IPS-18a (cell line): Measurements from ENCODE around the gene GPR146.

Experiments used
- H3K27ac ChIP-seq: one replicate; pipeline ENCODE4 v1.5.1; 2013; ENCODE audit warnings: low read length
- H3K27me3 ChIP-seq: one replicate; pipeline ENCODE4 v1.6.1; 2013; ENCODE audit warnings: mild to moderate bottlenecking, low read length; ENCODE audit not compliant: control insufficient read depth, insufficient read depth
- H3K36me3 ChIP-seq: one replicate; pipeline ENCODE4 v1.6.1; 2013; ENCODE audit warnings: low read depth, low read length; ENCODE audit not compliant: control insufficient read depth
- H3K4me1 ChIP-seq: one replicate; pipeline ENCODE4 v1.6.1; 2013; ENCODE audit warnings: low read depth, low read length; ENCODE audit not compliant: control insufficient read depth
- H3K4me3 ChIP-seq: one replicate; pipeline ENCODE4 v1.5.1; 2013; ENCODE audit warnings: low read length
- H3K9ac ChIP-seq: one replicate; pipeline ENCODE4 v1.6.1; 2013; ENCODE audit warnings: mild to moderate bottlenecking, low read length, moderate library complexity
- H3K9me3 ChIP-seq: one replicate; pipeline ENCODE4 v1.6.1; 2013; ENCODE audit warnings: low read depth, low read length; ENCODE audit not compliant: control insufficient read depth

Gene GPR146

DNA sequence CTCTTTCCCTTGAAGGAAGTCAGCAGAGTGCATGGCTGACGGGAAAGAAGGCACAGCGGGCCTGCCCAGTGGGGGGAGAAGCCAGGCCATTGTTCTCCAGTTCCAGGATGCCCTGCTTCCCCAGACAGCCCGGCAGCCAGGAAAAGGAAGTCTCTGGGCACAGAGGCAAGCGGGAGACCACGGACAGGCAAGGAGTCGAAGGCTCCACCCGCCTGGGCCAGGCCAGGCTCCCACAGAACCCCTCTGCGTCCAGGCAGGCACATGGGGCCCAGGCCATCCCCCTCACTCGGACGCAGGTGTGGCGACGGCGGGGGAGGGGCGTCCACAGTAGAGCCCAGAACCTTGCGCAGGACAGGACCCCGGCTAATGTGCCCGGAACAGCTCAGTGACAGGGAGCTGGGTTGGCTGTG, 8.7 kb downstream of the GPR146 start:
- Histone ChIP-seq H3K4me3 (no peak overlapping the region), H3K9ac (no peak overlapping the region), H3K4me1 (peaks cover 11% of the 10 kb centered on the region), H3K36me3 (no peaks in the 10 kb centered on the region), H3K27me3 (no peaks in the 10 kb centered on the region), H3K9me3 (no peaks in the 10 kb centered on the region), H3K27ac (no peak overlapping the region)

DNA sequence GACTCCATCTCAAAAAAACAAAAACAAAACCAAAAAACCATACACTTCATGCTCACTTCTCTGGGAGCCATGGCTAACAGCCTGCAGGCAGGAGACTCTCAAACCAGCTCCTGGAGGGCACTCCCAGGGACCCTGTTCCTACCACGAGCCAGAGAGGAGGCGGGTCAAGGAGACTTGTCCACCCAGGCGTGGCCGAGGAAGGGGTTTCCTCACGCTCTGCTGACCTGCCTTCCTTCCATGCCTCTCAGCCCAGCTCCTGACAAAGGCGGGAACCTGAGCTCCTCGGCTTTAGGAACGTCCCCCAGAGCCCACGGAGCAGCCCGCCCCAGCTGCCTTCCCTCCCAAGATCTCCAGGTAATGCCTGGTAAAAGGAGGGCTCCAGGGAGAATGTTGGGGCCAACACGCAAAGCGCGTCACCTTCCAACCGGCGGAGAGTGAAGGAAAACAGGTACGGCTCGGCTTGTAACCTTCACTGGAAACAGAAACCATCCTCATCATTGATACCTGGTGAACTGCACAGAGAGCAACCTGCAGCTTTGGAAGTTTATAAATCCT, 9.5 kb downstream of the GPR146 start:
- Histone ChIP-seq H3K4me1 (peaks cover 11% of the 10 kb centered on the region), H3K9me3 (no peaks in the 10 kb centered on the region), H3K9ac (no peak overlapping the region), H3K27ac (no peak overlapping the region), H3K36me3 (no peaks in the 10 kb centered on the region), H3K4me3 (no peak overlapping the region), H3K27me3 (no peaks in the 10 kb centered on the region)

DNA sequence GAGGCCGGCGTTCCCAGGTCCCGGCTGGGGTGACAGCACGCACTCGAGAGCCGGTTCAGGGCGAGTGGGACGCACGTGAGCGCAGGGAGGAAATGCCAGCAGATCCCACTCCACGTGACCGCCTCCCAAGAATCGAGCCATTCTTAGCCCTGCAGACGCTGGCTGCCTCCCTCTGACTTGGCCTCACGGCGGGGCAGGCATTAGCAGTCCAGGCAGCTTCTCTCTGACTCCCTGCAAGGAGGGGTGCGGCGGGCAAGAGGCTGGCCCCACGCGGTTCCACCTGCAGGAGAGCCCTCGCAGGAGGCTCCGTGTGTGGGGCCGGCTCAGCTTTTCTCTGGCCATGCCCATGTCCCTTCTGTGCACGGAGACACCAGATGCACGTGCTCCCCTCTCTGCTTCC, 10.1 kb downstream of the GPR146 start:
- H3K27me3 ChIP-seq = no peaks in the 10 kb centered on the region
- no peaks in the 10 kb centered on the region for H3K9me3 ChIP-seq
- H3K9ac ChIP-seq = no peak overlapping the region
- peaks cover 11% of the 10 kb centered on the region for H3K4me1 ChIP-seq
- no peaks in the 10 kb centered on the region for H3K36me3 ChIP-seq
- H3K27ac ChIP-seq = no peak overlapping the region
- no peak overlapping the region for H3K4me3 ChIP-seq

DNA sequence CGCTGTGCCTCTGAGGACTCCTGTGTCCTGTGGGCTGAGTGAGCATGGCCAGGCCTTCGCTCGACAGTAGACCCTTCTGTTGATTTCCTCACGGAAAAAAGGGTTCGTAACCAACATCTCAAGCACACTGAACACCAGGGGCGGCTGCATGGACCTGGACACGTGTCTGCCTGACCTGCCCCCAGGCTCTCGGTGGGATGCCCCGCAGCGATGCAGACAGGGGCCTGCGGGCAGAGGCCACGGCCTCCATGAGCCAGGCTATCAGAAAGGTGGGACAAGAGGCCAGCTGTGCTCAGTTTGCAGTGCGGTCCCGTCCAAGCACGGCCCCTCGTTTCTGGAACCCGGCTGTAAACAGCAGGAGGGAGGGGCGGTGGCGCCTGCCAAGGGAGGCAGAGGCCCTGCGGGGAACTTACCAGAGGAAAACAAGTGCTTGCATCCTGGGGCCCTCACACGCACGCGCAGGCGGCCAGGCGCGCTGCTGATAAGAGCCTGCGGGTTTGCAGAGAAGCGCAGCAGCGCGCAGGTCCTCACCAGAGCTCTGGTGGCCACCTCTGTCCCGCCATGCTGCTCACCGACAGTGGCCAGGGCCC, 10.6 kb downstream of the GPR146 start:
- Histone ChIP-seq H3K27ac (no peak overlapping the region), H3K36me3 (no peaks in the 10 kb centered on the region), H3K4me1 (peaks cover 11% of the 10 kb centered on the region), H3K4me3 (no peak overlapping the region), H3K9ac (no peak overlapping the region), H3K27me3 (no peaks in the 10 kb centered on the region), H3K9me3 (no peaks in the 10 kb centered on the region)

DNA sequence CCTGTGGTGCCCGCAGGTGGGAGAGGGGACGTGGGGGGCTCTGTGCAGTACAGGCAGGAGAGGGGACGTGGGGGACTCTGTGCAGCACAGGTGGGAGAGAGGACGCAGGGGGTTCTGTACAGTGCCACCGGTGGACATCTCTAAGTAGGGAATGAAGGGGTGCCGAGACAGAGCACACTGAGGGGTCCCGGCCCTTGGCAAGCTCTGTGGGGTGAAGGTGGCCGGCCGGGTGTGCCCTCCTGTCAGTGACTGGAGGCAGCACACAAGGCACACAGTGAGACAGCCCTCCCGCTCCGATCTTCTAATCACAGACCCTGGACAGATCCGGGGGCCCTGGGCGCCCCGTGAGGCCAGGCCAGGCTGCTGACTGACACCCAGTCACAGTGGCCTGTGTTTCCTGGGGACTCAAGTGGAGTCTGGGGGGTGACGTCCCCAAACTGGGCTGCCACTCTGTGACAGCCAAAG, 11.2 kb downstream of the GPR146 start:
- H3K36me3 ChIP-seq = no peaks in the 10 kb centered on the region
- no peak overlapping the region for H3K27ac ChIP-seq
- H3K27me3 ChIP-seq = no peaks in the 10 kb centered on the region
- no peak overlapping the region for H3K4me3 ChIP-seq
- H3K9ac ChIP-seq = no peak overlapping the region
- H3K4me1 ChIP-seq = peaks cover 11% of the 10 kb centered on the region
- no peaks in the 10 kb centered on the region for H3K9me3 ChIP-seq

DNA sequence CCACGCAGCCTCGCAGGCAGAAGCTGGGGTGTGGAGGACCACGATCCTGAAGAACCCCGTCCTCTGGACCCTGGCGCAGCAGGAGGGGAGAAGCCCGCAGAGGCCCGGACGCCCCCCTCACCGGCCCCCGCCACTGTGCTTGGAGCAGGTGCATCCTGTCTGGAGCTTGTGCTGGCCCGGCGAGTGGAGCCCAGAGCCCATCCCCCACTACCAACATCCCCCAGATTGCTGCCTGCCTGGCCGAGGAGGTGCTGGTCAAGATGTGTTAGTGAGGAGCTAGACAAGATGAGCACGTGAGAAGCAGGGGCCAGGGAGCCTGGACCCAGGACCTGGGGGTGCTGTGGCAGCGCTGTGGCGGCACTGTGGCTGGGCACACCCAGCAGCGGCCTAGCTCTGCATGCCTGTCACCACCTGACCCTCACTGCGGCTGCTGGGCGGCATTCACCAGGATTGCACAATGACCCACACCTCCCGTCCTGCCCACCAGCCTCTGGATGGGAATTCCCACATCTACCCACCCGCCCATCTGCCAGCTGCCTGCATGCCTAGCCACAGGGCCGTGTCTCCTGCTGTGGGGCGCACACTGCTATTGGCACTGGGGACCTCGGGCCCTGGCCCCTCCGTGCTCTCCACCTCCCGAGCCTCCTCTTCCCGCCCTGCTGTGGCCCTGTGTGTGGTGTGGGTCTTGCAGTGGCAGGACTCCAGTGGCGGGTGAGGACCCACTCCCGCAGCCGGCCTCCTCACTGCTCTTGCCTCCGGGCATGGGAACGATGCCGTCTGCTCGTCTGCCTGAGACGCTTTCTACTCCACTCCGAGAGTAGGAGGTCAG, 11.8 kb downstream of the GPR146 start:
- H3K4me1 ChIP-seq = peaks cover 11% of the 10 kb centered on the region
- no peaks in the 10 kb centered on the region for H3K9me3 ChIP-seq
- no peak overlapping the region for H3K9ac ChIP-seq
- no peak overlapping the region for H3K4me3 ChIP-seq
- no peaks in the 10 kb centered on the region for H3K27me3 ChIP-seq
- H3K36me3 ChIP-seq = no peaks in the 10 kb centered on the region
- no peak overlapping the region for H3K27ac ChIP-seq

DNA sequence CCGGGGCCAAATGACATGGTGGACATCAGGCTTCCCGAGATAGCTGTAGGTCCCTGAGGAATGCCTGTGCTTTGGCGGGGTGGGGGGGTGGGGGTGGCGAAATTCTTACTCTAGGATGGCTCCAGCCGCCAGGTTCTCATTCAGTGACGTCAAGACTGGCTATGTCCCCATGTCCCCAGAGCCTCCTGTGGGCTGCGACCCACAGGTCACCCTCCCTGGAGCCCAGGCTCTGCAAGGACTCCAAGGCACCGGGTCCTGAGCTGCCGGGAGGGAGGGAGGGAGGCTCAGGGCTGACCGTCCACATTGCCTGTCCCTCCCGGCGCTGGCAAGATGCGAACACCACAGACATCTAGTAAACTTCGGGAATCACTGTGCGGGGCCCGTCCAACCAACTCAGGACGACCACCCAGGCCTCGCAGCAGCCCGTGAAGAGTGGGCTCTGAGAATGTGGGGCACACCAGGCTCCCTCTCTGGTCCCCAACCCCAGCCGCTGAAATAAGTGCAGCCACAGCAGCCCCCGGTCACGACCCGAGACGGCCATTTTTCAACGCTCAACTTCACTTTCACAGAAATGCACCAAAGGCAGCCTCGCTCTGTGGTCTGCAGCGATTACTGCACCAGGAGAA, 12.6 kb downstream of the GPR146 start:
- Histone ChIP-seq H3K9ac (no peak overlapping the region), H3K4me1 (peaks cover 11% of the 10 kb centered on the region), H3K4me3 (no peak overlapping the region)

DNA sequence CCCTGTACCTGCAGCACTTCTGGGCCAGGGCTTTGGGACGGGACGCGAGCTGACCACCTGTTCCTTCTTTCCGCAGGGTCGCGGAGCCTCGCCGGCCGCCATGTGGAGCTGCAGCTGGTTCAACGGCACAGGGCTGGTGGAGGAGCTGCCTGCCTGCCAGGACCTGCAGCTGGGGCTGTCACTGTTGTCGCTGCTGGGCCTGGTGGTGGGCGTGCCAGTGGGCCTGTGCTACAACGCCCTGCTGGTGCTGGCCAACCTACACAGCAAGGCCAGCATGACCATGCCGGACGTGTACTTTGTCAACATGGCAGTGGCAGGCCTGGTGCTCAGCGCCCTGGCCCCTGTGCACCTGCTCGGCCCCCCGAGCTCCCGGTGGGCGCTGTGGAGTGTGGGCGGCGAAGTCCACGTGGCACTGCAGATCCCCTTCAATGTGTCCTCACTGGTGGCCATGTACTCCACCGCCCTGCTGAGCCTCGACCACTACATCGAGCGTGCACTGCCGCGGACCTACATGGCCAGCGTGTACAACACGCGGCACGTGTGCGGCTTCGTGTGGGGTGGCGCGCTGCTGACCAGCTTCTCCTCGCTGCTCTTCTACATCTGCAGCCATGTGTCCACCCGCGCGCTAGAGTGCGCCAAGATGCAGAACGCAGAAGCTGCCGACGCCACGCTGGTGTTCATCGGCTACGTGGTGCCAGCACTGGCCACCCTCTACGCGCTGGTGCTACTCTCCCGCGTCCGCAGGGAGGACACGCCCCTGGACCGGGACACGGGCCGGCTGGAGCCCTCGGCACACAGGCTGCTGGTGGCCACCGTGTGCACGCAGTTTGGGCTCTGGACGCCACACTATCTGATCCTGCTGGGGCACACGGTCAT, 13.3 kb downstream of the GPR146 start:
- Histone ChIP-seq H3K4me3 (no peak overlapping the region), H3K9me3 (no peaks in the 10 kb centered on the region), H3K9ac (no peak overlapping the region), H3K4me1 (peaks cover 6% of the 10 kb centered on the region), H3K36me3 (no peaks in the 10 kb centered on the region), H3K27me3 (no peaks in the 10 kb centered on the region), H3K27ac (no peak overlapping the region)

More for the DNA sequence above, 12.6 kb downstream of the GPR146 start:
- no peaks in the 10 kb centered on the region for H3K9me3 ChIP-seq
- H3K36me3 ChIP-seq = no peaks in the 10 kb centered on the region
- H3K27me3 ChIP-seq = no peaks in the 10 kb centered on the region
- no peak overlapping the region for H3K27ac ChIP-seq

DNA sequence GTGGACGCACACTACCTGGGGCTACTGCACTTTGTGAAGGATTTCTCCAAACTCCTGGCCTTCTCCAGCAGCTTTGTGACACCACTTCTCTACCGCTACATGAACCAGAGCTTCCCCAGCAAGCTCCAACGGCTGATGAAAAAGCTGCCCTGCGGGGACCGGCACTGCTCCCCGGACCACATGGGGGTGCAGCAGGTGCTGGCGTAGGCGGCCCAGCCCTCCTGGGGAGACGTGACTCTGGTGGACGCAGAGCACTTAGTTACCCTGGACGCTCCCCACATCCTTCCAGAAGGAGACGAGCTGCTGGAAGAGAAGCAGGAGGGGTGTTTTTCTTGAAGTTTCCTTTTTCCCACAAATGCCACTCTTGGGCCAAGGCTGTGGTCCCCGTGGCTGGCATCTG, 14.0 kb downstream of the GPR146 start:
- H3K36me3 ChIP-seq = no peaks in the 10 kb centered on the region
- no peak overlapping the region for H3K4me3 ChIP-seq
- H3K27ac ChIP-seq = no peak overlapping the region
- H3K4me1 ChIP-seq = peaks cover under 1% of the 10 kb centered on the region
- H3K9me3 ChIP-seq = no peaks in the 10 kb centered on the region
- no peaks in the 10 kb centered on the region for H3K27me3 ChIP-seq
- no peak overlapping the region for H3K9ac ChIP-seq

DNA sequence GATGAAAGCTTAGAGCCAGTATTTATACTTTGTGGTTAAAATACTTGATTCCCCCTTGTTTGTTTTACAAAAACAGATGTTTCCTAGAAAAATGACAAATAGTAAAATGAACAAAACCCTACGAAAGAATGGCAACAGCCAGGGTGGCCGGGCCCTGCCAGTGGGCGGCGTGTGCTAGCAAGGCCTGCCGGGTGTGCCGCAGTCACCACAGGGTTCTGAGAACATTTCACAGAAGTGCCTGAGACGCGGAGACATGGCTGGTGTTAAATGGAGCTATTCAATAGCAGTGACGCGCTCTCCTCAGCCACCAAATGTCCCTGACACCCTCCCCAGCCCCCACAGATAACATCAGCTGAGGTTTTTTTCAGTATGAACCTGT, 14.5 kb downstream of the GPR146 start:
- H3K4me3 ChIP-seq = no peak overlapping the region
- H3K4me1 ChIP-seq = no peaks in the 10 kb centered on the region
- H3K9ac ChIP-seq = no peak overlapping the region
- no peaks in the 10 kb centered on the region for H3K9me3 ChIP-seq
- H3K27ac ChIP-seq = no peak overlapping the region
- no peaks in the 10 kb centered on the region for H3K36me3 ChIP-seq
- no peaks in the 10 kb centered on the region for H3K27me3 ChIP-seq
